MM.1S (cell line): ENCODE results near the gene PHOX2A.

Experiments used
- DNase-seq: peaks from one replicate; pipeline ENCODE4 v3.0.0-alpha.2; 2015
- H2AFZ ChIP-seq: fragments of 300-600 bp; sonication (generic); 2 replicates; pipeline ENCODE4 v1.6.0; 2016; ENCODE audit warnings: antibody characterized with exemption, low read length
- H3F3A ChIP-seq: fragments of 300-600 bp; sonication (generic); 2 replicates; pipeline ENCODE4 v1.6.1; 2016; ENCODE audit warnings: mild to moderate bottlenecking, antibody characterized with exemption, low read length, moderate library complexity, mixed read lengths; ENCODE audit not compliant: insufficient read depth
- H3K27ac ChIP-seq: fragments of 300-600 bp; sonication (generic); 2 replicates; pipeline ENCODE4 v1.5.1; 2016; ENCODE audit warnings: mild to moderate bottlenecking, low read length
- H3K27me3 ChIP-seq: fragments of 300-600 bp; sonication (generic); replicated peaks from 2 replicates; pipeline ENCODE4 v1.6.0; 2016; ENCODE audit warnings: low read length; ENCODE audit not compliant: insufficient read depth
- H3K36me3 ChIP-seq: fragments of 300-600 bp; sonication (generic); replicated peaks from 2 replicates; pipeline ENCODE4 v1.6.1; 2016; ENCODE audit warnings: mild to moderate bottlenecking, low read length, mixed read lengths; ENCODE audit not compliant: insufficient read depth
- H3K4me1 ChIP-seq: fragments of 300-600 bp; sonication (generic); 2 replicates; pipeline ENCODE4 v1.6.1; 2016; ENCODE audit warnings: low read length, mixed read lengths
- H3K4me2 ChIP-seq: fragments of 300-600 bp; sonication (generic); 2 replicates; pipeline ENCODE4 v1.6.0; 2016; ENCODE audit warnings: low read depth, low read length
- H3K4me3 ChIP-seq: fragments of 300-600 bp; sonication (generic); 2 replicates; pipeline ENCODE4 v1.5.1; 2016; ENCODE audit warnings: low read length, mixed read lengths
- H3K79me2 ChIP-seq: fragments of 300-600 bp; sonication (generic); 2 replicates; pipeline ENCODE4 v1.6.1; 2016; ENCODE audit warnings: mixed run types, low read length, mixed read lengths
- H3K9ac ChIP-seq: fragments of 300-600 bp; sonication (generic); 2 replicates; pipeline ENCODE4 v1.6.1; 2016; ENCODE audit warnings: low read length, mixed read lengths
- H3K9me2 ChIP-seq: fragments of 300-600 bp; sonication (generic); replicated peaks from 2 replicates; pipeline ENCODE4 v1.6.1; 2016; ENCODE audit warnings: mild to moderate bottlenecking, low read length, mixed read lengths; ENCODE audit not compliant: insufficient read depth
- H3K9me3 ChIP-seq: fragments of 300-600 bp; sonication (generic); replicated peaks from 2 replicates; pipeline ENCODE4 v1.6.1; 2016; ENCODE audit warnings: mild to moderate bottlenecking, low read length, mixed read lengths; ENCODE audit not compliant: insufficient read depth
- H4K20me1 ChIP-seq: fragments of 300-600 bp; sonication (generic); 2 replicates; pipeline ENCODE4 v1.6.1; 2016; ENCODE audit warnings: mild to moderate bottlenecking, low read length, moderate library complexity, mixed read lengths; ENCODE audit not compliant: insufficient read depth
- EZH2 ChIP-seq: fragments of 300-600 bp; sonication (generic); optimal IDR thresholded peaks from 2 replicates; pipeline ENCODE3; 2017; ENCODE audit warnings: low read depth, mild to moderate bottlenecking, antibody characterized with exemption, low read length, mixed read lengths
- EZH2phosphoT487 ChIP-seq: fragments of 300-600 bp; sonication (generic); IDR thresholded peaks from 2 replicates; pipeline ENCODE4 v1.6.1; 2018; ENCODE audit warnings: antibody characterized with exemption, low read length
- TF ChIP-seq, protein P1 (sequence below): fragments of 300-600 bp; sonication (generic); IDR thresholded peaks from 2 replicates; pipeline ENCODE4 v1.5.1; 2016; ENCODE audit warnings: antibody characterized with exemption, low read length, mixed read lengths

Gene PHOX2A

DNA sequence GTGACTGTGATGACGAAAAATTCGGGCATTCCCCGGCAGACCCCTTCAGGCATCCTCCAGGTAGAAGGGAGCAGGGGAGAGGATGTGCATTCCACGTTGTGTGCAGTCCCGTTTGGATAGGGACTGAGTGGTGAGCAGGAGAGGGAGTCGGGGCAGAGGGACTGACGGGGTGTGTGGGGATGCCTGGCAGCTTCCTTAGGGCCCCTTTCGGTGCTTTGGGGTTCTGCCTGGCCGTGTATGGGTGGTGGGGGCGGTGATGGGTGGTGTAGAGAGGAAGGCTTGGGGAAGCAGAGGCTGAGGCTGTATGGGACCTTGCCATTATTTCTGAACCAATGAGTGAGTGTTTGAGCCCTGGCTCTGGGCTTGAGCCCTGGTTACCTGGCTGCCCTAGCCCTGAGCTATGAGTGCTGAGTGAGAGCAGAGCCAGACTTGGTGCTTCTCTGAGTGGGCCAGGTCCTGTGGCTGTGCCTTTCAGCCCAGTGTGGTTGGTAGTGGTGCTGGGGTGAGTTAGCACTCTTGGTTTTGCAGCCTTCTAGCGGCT, 18.5 kb downstream of the PHOX2A start:
- Histone ChIP-seq H3K27me3 (no peaks in the 10 kb centered on the region), H3K9me3 (no peaks in the 10 kb centered on the region), H2AFZ (peak overlapping the region; percentile 52; the same call in 1 of the 2 replicates), H3K4me1 (peaks cover 8% of the 10 kb centered on the region), H3K4me2 (peak overlapping the region; percentile 97), H3K36me3 (no peaks in the 10 kb centered on the region), H3K27ac (no peak overlapping the region), H3K9me2 (no peaks in the 10 kb centered on the region), H4K20me1 (no peaks in the 10 kb centered on the region), H3K9ac (peak overlapping the region; percentile 92; the same call in 1 of the 2 replicates), H3F3A (peaks cover 11% of the 10 kb centered on the region; the same call in 1 of the 2 replicates), H3K79me2 (peaks cover 28% of the 10 kb centered on the region), H3K4me3 (peak overlapping the region; percentile 73)
- DNase-seq: no peak
- TF ChIP-seq EZH2: no peak
- TF ChIP-seq EZH2phosphoT487: no peak
- TF ChIP-seq, protein P1, sequence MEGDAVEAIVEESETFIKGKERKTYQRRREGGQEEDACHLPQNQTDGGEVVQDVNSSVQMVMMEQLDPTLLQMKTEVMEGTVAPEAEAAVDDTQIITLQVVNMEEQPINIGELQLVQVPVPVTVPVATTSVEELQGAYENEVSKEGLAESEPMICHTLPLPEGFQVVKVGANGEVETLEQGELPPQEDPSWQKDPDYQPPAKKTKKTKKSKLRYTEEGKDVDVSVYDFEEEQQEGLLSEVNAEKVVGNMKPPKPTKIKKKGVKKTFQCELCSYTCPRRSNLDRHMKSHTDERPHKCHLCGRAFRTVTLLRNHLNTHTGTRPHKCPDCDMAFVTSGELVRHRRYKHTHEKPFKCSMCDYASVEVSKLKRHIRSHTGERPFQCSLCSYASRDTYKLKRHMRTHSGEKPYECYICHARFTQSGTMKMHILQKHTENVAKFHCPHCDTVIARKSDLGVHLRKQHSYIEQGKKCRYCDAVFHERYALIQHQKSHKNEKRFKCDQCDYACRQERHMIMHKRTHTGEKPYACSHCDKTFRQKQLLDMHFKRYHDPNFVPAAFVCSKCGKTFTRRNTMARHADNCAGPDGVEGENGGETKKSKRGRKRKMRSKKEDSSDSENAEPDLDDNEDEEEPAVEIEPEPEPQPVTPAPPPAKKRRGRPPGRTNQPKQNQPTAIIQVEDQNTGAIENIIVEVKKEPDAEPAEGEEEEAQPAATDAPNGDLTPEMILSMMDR: no peak

DNA sequence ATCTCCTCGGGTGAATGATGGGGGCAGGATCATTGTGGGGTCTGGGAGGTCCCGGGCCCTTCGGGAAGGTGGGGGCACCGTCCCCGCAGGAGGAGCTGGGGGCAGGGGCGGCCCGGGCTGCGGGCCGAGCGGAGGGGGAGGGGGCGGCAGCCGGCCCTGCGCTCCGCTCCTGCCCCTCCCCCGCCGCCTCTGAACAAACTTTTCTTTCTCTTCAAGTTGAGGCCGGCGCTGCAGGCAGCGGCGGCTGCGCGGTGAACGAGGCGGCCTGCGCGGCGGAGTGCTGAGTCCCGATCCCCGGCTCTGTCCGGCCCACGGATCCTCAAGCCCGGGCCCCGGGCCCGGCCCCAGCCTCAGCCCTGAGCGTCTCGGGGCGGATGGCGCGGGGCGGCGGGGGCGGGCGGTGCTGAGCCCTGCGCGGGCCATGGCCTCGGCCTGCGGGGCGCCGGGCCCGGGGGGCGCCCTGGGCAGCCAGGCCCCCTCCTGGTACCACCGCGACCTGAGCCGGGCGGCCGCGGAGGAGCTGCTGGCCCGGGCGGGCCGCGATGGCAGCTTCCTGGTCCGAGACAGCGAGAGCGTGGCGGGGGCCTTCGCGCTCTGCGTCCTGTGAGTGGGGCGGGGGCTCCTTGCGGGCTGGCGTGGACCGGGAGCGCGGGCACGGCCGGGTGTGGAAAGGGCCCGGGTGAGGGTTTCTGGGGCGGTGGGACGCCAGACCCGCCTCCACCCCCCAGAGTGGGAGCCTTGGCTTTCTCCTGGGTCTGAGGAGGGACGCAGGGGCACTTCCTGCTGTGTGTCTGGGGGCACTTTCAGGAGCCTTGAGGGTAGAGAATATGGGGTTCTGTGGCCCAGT, 19.2 kb downstream of the PHOX2A start, which contains the start of gene INPPL1:
TSS of gene INPPL1 (plus strand) at position 204 of the 847 bp plus-strand sequence. CDS start at position 422, 218 bp downstream.
- Histone ChIP-seq H3K27ac (peak within 1 kb of the TSS; percentile 95), H3K27me3 (no peaks in the 10 kb centered on the region), H3K4me3 (peak within 1 kb of the TSS; percentile 99), H3K4me1 (peaks cover 8% of the 10 kb centered on the region), H2AFZ (peak within 1 kb of the TSS; percentile 76), H3K79me2 (peaks cover 28% of the 10 kb centered on the region), H4K20me1 (no peaks in the 10 kb centered on the region), H3F3A (peaks cover 11% of the 10 kb centered on the region; the same call in 1 of the 2 replicates), H3K4me2 (peak within 1 kb of the TSS; percentile 99), H3K9me2 (no peaks in the 10 kb centered on the region), H3K9ac (peak within 1 kb of the TSS; percentile 92), H3K9me3 (no peaks in the 10 kb centered on the region), H3K36me3 (no peaks in the 10 kb centered on the region)
- peak; percentile 48 for DNase-seq
- no peak for TF ChIP-seq EZH2
- TF ChIP-seq EZH2phosphoT487: no peak
- TF ChIP-seq, protein P1: no peak

DNA sequence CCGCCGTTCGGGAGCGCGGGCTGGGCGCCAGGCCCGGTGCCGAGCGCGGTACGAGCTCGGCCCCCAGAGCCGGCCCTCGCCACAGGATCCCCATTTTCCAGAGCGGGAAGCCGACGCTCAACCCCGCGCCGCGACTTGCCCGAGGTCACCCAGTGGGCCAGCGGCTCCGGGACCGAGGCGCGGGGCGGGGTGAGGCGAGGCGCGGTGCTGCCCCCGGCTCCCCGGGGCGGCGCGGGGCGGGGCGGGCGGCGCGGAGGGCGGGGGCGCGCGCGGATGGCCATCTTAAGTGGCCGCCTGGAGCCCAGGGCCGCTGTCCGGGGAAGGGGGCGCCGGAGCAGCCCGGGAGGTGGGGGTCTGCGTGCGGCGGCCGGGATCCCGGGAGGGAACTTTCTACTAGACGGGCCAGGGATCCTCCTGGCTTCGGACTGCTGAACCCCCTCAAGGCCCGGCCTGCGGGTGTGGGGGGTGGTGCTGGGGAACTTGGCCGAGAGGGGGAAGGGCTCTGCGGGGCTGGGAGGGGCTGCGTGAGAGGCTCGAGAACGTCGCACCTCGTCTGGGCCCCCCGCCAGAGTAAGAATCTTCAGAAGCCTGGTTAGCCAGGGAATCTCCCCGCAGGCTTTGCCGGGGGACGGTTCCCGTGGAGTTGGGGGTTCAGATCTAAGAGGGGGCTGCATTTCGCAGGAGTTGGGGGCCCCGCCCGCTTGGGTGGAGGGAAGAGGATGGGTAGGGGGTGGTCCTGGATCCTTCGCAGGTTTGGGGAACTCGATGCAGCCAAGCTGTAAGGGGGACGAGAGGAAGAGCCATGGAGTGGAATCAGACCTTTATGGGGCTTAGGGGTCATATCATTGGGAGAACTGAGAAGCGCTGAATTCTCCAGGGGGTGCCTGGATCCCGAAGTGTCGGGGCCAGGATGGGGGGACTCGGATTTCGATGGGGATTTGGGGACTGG, 20.1 kb downstream of the PHOX2A start:
- no peaks in the 10 kb centered on the region for H3K9me2 ChIP-seq
- TF ChIP-seq EZH2: no peak
- no peak for TF ChIP-seq EZH2phosphoT487
- TF ChIP-seq, protein P1: no peak
- peak overlapping the region; percentile 76 for H2AFZ ChIP-seq
- H3K27me3 ChIP-seq: no peaks in the 10 kb centered on the region
- no peaks in the 10 kb centered on the region for H3K36me3 ChIP-seq
- H4K20me1 ChIP-seq: no peaks in the 10 kb centered on the region
- peak overlapping the region; percentile 92 for H3K9ac ChIP-seq
- H3K4me3 ChIP-seq: peak overlapping the region; percentile 99
- H3F3A ChIP-seq: peaks cover 11% of the 10 kb centered on the region; the same call in 1 of the 2 replicates
- peak overlapping the region; percentile 95 for H3K27ac ChIP-seq
- peaks cover 28% of the 10 kb centered on the region for H3K79me2 ChIP-seq
- no peaks in the 10 kb centered on the region for H3K9me3 ChIP-seq
- peaks cover 8% of the 10 kb centered on the region for H3K4me1 ChIP-seq
- H3K4me2 ChIP-seq: peak overlapping the region; percentile 99
- peak; percentile 58 for DNase-seq
